H1 (cell line): ENCODE data around the gene PALD1.

Source experiments
- FOSL1 ChIP-seq: IDR thresholded peaks from 2 replicates; pipeline ENCODE4 v1.6.1; 2011; ENCODE audit warnings: mild to moderate bottlenecking, low read depth, low read length, moderate library complexity; ENCODE audit not compliant: insufficient read depth
- GABPA ChIP-seq: IDR thresholded peaks from 2 replicates; pipeline ENCODE4 v1.6.1; 2011; ENCODE audit warnings: mild to moderate bottlenecking, low read length, moderate library complexity, borderline replicate concordance; ENCODE audit not compliant: insufficient read depth
- JUND ChIP-seq: IDR thresholded peaks from 2 replicates; pipeline ENCODE4 v1.6.1; 2011; ENCODE audit warnings: mild to moderate bottlenecking, improper control_type of control experiment, low read length
- KDM1A ChIP-seq: fragments of 200-600, 300-600 bp; sonication (generic); IDR thresholded peaks from 2 replicates; pipeline ENCODE4 v1.7.1; 2016; ENCODE audit warnings: mild to moderate bottlenecking, low read length, borderline replicate concordance
- POLR2A ChIP-seq, 2 experiments: IDR thresholded peaks; 1 replicate in 1 of 2; 2 replicates in 1 of 2; pipeline ENCODE4 v1.6.1; 2011; ENCODE audit warnings: low read depth in 2 of 2, low read length in 2 of 2, mild to moderate bottlenecking in 2 of 2; ENCODE audit errors: control extremely low read depth in 1 of 2
- POLR2AphosphoS5 ChIP-seq: IDR thresholded peaks from 2 replicates; pipeline ENCODE4 v1.6.1; 2011; ENCODE audit warnings: low read depth, low read length
- RAD21 ChIP-seq, 2 experiments: IDR thresholded peaks in 1 of 2; conservative IDR thresholded peaks in 1 of 2; 2 replicates each; pipeline ENCODE4 v1.6.1; 2011; ENCODE audit warnings: low read depth in 2 of 2, low read length in 2 of 2, improper control_type of control experiment in 1 of 2, inconsistent platforms in 1 of 2, mild to moderate bottlenecking in 1 of 2, moderate library complexity in 1 of 2
- SP1 ChIP-seq: IDR thresholded peaks from 2 replicates; pipeline ENCODE4 v1.6.1; 2011; ENCODE audit warnings: low read depth, low read length
- SRF ChIP-seq: IDR thresholded peaks from 2 replicates; pipeline ENCODE4 v1.6.1; 2011; ENCODE audit warnings: mild to moderate bottlenecking, low read depth, low read length, moderate library complexity
- YY1 ChIP-seq: IDR thresholded peaks from 2 replicates; pipeline ENCODE4 v1.6.1; 2011; ENCODE audit warnings: low read depth, mild to moderate bottlenecking, low read length
- ZNF274 ChIP-seq: IDR thresholded peaks from 2 replicates; pipeline ENCODE4 v1.7.0; 2012; ENCODE audit warnings: low read length, borderline replicate concordance; ENCODE audit errors: extremely low read depth
- TF ChIP-seq, protein P1 (sequence below): fragments of 300-600 bp; sonication (generic); IDR thresholded peaks from 2 replicates; pipeline ENCODE4 v1.7.1; 2012; ENCODE audit warnings: low read length, moderate library complexity, mild to moderate bottlenecking, inconsistent platforms; ENCODE audit not compliant: insufficient replicate concordance
- TF ChIP-seq, protein P2 (sequence below), 3 experiments: IDR thresholded peaks; 1 replicate in 2 of 3; 2 replicates in 1 of 3; pipeline versions ENCODE4 v1.5.1 to v1.6.1; 2011; ENCODE audit warnings: low read length in 3 of 3, mild to moderate bottlenecking in 3 of 3, inconsistent platforms in 2 of 3, low read depth in 1 of 3, moderate library complexity in 1 of 3; ENCODE audit not compliant: insufficient read depth in 1 of 3; ENCODE audit errors: control extremely low read depth in 1 of 3
- TF ChIP-seq, protein P3 (sequence below): IDR thresholded peaks from 2 replicates; pipeline ENCODE4 v1.6.1; 2012; ENCODE audit warnings: inconsistent platforms

DNA sequence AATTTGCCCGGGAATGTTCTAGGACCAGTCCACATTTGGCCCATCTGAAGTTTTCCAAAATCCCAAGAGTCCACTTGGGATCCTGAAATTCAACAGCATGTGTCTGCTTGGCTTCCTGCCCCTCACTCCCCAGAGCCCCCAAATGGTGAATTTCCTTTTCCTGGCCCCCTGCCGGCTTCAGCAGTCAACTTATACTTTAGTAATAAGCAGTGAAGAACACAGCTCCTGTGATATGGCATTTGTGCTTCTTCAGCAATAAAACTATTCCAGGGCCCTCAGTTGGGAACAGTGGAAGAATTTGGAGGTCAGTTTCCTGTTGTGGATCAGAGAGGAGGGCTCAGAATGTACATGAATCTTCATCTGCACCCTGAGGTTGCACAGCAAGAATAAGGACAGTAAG, 72.9 kb downstream of the PALD1 start:
- TF ChIP-seq, protein P1, sequence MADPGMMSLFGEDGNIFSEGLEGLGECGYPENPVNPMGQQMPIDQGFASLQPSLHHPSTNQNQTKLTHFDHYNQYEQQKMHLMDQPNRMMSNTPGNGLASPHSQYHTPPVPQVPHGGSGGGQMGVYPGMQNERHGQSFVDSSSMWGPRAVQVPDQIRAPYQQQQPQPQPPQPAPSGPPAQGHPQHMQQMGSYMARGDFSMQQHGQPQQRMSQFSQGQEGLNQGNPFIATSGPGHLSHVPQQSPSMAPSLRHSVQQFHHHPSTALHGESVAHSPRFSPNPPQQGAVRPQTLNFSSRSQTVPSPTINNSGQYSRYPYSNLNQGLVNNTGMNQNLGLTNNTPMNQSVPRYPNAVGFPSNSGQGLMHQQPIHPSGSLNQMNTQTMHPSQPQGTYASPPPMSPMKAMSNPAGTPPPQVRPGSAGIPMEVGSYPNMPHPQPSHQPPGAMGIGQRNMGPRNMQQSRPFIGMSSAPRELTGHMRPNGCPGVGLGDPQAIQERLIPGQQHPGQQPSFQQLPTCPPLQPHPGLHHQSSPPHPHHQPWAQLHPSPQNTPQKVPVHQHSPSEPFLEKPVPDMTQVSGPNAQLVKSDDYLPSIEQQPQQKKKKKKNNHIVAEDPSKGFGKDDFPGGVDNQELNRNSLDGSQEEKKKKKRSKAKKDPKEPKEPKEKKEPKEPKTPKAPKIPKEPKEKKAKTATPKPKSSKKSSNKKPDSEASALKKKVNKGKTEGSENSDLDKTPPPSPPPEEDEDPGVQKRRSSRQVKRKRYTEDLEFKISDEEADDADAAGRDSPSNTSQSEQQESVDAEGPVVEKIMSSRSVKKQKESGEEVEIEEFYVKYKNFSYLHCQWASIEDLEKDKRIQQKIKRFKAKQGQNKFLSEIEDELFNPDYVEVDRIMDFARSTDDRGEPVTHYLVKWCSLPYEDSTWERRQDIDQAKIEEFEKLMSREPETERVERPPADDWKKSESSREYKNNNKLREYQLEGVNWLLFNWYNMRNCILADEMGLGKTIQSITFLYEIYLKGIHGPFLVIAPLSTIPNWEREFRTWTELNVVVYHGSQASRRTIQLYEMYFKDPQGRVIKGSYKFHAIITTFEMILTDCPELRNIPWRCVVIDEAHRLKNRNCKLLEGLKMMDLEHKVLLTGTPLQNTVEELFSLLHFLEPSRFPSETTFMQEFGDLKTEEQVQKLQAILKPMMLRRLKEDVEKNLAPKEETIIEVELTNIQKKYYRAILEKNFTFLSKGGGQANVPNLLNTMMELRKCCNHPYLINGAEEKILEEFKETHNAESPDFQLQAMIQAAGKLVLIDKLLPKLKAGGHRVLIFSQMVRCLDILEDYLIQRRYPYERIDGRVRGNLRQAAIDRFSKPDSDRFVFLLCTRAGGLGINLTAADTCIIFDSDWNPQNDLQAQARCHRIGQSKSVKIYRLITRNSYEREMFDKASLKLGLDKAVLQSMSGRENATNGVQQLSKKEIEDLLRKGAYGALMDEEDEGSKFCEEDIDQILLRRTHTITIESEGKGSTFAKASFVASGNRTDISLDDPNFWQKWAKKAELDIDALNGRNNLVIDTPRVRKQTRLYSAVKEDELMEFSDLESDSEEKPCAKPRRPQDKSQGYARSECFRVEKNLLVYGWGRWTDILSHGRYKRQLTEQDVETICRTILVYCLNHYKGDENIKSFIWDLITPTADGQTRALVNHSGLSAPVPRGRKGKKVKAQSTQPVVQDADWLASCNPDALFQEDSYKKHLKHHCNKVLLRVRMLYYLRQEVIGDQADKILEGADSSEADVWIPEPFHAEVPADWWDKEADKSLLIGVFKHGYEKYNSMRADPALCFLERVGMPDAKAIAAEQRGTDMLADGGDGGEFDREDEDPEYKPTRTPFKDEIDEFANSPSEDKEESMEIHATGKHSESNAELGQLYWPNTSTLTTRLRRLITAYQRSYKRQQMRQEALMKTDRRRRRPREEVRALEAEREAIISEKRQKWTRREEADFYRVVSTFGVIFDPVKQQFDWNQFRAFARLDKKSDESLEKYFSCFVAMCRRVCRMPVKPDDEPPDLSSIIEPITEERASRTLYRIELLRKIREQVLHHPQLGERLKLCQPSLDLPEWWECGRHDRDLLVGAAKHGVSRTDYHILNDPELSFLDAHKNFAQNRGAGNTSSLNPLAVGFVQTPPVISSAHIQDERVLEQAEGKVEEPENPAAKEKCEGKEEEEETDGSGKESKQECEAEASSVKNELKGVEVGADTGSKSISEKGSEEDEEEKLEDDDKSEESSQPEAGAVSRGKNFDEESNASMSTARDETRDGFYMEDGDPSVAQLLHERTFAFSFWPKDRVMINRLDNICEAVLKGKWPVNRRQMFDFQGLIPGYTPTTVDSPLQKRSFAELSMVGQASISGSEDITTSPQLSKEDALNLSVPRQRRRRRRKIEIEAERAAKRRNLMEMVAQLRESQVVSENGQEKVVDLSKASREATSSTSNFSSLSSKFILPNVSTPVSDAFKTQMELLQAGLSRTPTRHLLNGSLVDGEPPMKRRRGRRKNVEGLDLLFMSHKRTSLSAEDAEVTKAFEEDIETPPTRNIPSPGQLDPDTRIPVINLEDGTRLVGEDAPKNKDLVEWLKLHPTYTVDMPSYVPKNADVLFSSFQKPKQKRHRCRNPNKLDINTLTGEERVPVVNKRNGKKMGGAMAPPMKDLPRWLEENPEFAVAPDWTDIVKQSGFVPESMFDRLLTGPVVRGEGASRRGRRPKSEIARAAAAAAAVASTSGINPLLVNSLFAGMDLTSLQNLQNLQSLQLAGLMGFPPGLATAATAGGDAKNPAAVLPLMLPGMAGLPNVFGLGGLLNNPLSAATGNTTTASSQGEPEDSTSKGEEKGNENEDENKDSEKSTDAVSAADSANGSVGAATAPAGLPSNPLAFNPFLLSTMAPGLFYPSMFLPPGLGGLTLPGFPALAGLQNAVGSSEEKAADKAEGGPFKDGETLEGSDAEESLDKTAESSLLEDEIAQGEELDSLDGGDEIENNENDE: no peak
- TF ChIP-seq YY1 (no peak), SRF (no peak), RAD21 (IDR thresholded peaks at IDR 0.05 in 1 of 2, conservative IDR thresholded peaks at IDR 0.05 in 1 of 2; ENCODE audit: low read depth in 2 of 2, low read length in 2 of 2) (no peak), ZNF274 (no peak), SP1 (no peak), FOSL1 (no peak), KDM1A (no peak), POLR2AphosphoS5 (no peak), GABPA (no peak), POLR2A (IDR thresholded peaks at IDR 0.05; ENCODE audit: control extremely low read depth in 1 of 2, low read depth in 2 of 2, low read length in 2 of 2) (no peak), JUND (no peak)
- TF ChIP-seq, protein P2, sequence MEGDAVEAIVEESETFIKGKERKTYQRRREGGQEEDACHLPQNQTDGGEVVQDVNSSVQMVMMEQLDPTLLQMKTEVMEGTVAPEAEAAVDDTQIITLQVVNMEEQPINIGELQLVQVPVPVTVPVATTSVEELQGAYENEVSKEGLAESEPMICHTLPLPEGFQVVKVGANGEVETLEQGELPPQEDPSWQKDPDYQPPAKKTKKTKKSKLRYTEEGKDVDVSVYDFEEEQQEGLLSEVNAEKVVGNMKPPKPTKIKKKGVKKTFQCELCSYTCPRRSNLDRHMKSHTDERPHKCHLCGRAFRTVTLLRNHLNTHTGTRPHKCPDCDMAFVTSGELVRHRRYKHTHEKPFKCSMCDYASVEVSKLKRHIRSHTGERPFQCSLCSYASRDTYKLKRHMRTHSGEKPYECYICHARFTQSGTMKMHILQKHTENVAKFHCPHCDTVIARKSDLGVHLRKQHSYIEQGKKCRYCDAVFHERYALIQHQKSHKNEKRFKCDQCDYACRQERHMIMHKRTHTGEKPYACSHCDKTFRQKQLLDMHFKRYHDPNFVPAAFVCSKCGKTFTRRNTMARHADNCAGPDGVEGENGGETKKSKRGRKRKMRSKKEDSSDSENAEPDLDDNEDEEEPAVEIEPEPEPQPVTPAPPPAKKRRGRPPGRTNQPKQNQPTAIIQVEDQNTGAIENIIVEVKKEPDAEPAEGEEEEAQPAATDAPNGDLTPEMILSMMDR (IDR thresholded peaks at IDR 0.05; ENCODE audit: control extremely low read depth in 1 of 3, insufficient read depth in 1 of 3, low read depth in 1 of 3, low read length in 3 of 3): no peak
- TF ChIP-seq, protein P3, sequence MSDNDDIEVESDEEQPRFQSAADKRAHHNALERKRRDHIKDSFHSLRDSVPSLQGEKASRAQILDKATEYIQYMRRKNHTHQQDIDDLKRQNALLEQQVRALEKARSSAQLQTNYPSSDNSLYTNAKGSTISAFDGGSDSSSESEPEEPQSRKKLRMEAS: no peak
